Measurements from ENCODE around the gene PIEZO2.

Gene PIEZO2

DNA sequence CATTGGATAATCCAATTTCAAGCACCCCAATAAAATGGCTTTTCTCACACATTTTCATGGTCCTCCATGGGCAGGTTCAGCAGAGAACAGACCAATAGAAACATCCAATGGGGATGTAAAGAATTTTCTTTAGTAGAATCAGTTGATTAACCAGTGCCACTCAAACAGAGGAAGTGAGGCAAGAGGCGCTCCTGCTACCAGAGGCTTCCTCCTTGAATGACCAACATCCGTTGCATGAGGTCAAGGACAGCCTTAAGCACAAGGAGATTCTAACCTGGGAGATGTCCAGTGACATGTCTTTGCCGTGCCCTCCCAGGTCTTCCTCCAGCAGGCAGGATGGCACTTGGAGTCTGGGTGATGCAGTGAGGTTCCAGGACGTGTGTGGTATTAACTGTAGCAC, 146.6 kb downstream of the PIEZO2 start:
- TF ChIP-seq, protein P1, sequence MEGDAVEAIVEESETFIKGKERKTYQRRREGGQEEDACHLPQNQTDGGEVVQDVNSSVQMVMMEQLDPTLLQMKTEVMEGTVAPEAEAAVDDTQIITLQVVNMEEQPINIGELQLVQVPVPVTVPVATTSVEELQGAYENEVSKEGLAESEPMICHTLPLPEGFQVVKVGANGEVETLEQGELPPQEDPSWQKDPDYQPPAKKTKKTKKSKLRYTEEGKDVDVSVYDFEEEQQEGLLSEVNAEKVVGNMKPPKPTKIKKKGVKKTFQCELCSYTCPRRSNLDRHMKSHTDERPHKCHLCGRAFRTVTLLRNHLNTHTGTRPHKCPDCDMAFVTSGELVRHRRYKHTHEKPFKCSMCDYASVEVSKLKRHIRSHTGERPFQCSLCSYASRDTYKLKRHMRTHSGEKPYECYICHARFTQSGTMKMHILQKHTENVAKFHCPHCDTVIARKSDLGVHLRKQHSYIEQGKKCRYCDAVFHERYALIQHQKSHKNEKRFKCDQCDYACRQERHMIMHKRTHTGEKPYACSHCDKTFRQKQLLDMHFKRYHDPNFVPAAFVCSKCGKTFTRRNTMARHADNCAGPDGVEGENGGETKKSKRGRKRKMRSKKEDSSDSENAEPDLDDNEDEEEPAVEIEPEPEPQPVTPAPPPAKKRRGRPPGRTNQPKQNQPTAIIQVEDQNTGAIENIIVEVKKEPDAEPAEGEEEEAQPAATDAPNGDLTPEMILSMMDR (IDR thresholded peaks at IDR 0.05; ENCODE audit: extremely low read depth, missing control alignments), result no peak
- DNase-seq (ENCODE audit: low spot score), result no peak

GRCh38 chr18:11002277-11002676, 147.1 kb downstream of the PIEZO2 start:
- DNase-seq (ENCODE audit: low spot score), result no peak
- TF ChIP-seq, protein P1 (IDR thresholded peaks at IDR 0.05; ENCODE audit: extremely low read depth, missing control alignments), result no peak

GRCh38 chr18:11000071-11000470, 149.3 kb downstream of the PIEZO2 start:
- TF ChIP-seq, protein P1 (IDR thresholded peaks at IDR 0.05; ENCODE audit: extremely low read depth, missing control alignments), result no peak

GRCh38 chr18:10997885-10998284, 151.5 kb downstream of the PIEZO2 start:
- no peak for DNase-seq (ENCODE audit: low spot score)
- TF ChIP-seq, protein P1 (IDR thresholded peaks at IDR 0.05; ENCODE audit: extremely low read depth, missing control alignments), result no peak

More at GRCh38 chr18:11000071-11000470, 149.3 kb downstream of the PIEZO2 start:
- no peak for DNase-seq (ENCODE audit: low spot score)

GRCh38 chr18:10995550-10995949, 153.8 kb downstream of the PIEZO2 start:
- no peak for DNase-seq (ENCODE audit: low spot score)
- TF ChIP-seq, protein P1 (IDR thresholded peaks at IDR 0.05; ENCODE audit: extremely low read depth, missing control alignments), result no peak

GRCh38 chr18:10989486-10989885, 159.9 kb downstream of the PIEZO2 start:
- DNase-seq (ENCODE audit: low spot score), result no peak
- TF ChIP-seq, protein P1 (IDR thresholded peaks at IDR 0.05; ENCODE audit: extremely low read depth, missing control alignments), result no peak

GRCh38 chr18:10985689-10986088, 163.7 kb downstream of the PIEZO2 start:
- DNase-seq (ENCODE audit: low spot score), result no peak
- TF ChIP-seq, protein P1 (IDR thresholded peaks at IDR 0.05; ENCODE audit: extremely low read depth, missing control alignments), result no peak
